ENCODE measurements around the gene NFE2L2. TPM values are rescaled to one million over a fixed set of nuclear protein-coding genes. Genes with fewer than 3 reads are reported as not detected.
"Not testable (repeated sequence)": the region's sequence is repeated elsewhere in the genome, so short reads cannot be mapped to it uniquely, and the experiment has no call there.

NFE2L2 gene
- total RNA-seq, 1 donor from 2014 or later: 100 TPM

- Mint-ChIP-seq H3K9me3 (ENCODE audit: unreplicated experiment) (no peaks in the 10 kb centered on the region), H3K4me3 (ENCODE audit: unreplicated experiment) (no peak overlapping the region), H3K27me3 (ENCODE audit: unreplicated experiment) (no peaks in the 10 kb centered on the region)
Observed at GRCh38 chr2:177192788-177193187, 71.7 kb downstream of the NFE2L2 start.

GRCh38 chr2:177190941-177191340, 73.6 kb downstream of the NFE2L2 start:
- peaks cover 9% of the 10 kb centered on the region for H3K4me1 Mint-ChIP-seq (ENCODE audit: unreplicated experiment)
- no peaks in the 10 kb centered on the region for H3K9me3 Mint-ChIP-seq (ENCODE audit: unreplicated experiment)
- no peak overlapping the region for H3K27ac Mint-ChIP-seq (ENCODE audit: unreplicated experiment)
- TF ChIP-seq CTCF (IDR thresholded peaks at IDR 0.05): no peak
- H3K27me3 Mint-ChIP-seq (ENCODE audit: unreplicated experiment): no peaks in the 10 kb centered on the region
- no peak for DNase-seq (ENCODE audit: extremely low spot score, unreplicated experiment)
- no peaks in the 10 kb centered on the region for H3K36me3 Mint-ChIP-seq (ENCODE audit: unreplicated experiment)
- H3K4me3 Mint-ChIP-seq (ENCODE audit: unreplicated experiment): no peak overlapping the region

More at GRCh38 chr2:177192788-177193187, 71.7 kb downstream of the NFE2L2 start:
- peaks cover 3% of the 10 kb centered on the region for H3K4me1 Mint-ChIP-seq (ENCODE audit: unreplicated experiment)
- H3K27ac Mint-ChIP-seq (ENCODE audit: unreplicated experiment): no peak overlapping the region
- no peak for TF ChIP-seq CTCF (IDR thresholded peaks at IDR 0.05)
- DNase-seq (ENCODE audit: extremely low spot score, unreplicated experiment): no peak
- no peaks in the 10 kb centered on the region for H3K36me3 Mint-ChIP-seq (ENCODE audit: unreplicated experiment)

- Mint-ChIP-seq H3K9me3 (ENCODE audit: unreplicated experiment) (no peaks in the 10 kb centered on the region), H3K36me3 (ENCODE audit: unreplicated experiment) (no peaks in the 10 kb centered on the region), H3K4me1 (ENCODE audit: unreplicated experiment) (peaks cover 9% of the 10 kb centered on the region), H3K27me3 (ENCODE audit: unreplicated experiment) (no peaks in the 10 kb centered on the region), H3K4me3 (ENCODE audit: unreplicated experiment) (no peak overlapping the region), H3K27ac (ENCODE audit: unreplicated experiment) (no peak overlapping the region)
- no peak for TF ChIP-seq CTCF (IDR thresholded peaks at IDR 0.05)
- DNase-seq (ENCODE audit: extremely low spot score, unreplicated experiment): no peak
Observed at GRCh38 chr2:177188482-177189469, 75.8 kb downstream of the NFE2L2 start.

- TF ChIP-seq CTCF (IDR thresholded peaks at IDR 0.05): no peak
- Mint-ChIP-seq H3K27me3 (ENCODE audit: unreplicated experiment) (peaks cover 6% of the 10 kb centered on the region), H3K27ac (ENCODE audit: unreplicated experiment) (peak overlapping the region; percentile 28), H3K36me3 (ENCODE audit: unreplicated experiment) (no peaks in the 10 kb centered on the region), H3K4me1 (ENCODE audit: unreplicated experiment) (peaks cover 9% of the 10 kb centered on the region), H3K4me3 (ENCODE audit: unreplicated experiment) (no peak overlapping the region), H3K9me3 (ENCODE audit: unreplicated experiment) (no peaks in the 10 kb centered on the region)
- DNase-seq (ENCODE audit: extremely low spot score, unreplicated experiment): no peak
Observed at GRCh38 chr2:177187631-177188312, 76.8 kb downstream of the NFE2L2 start.

GRCh38 chr2:177186038-177186437, 78.5 kb downstream of the NFE2L2 start:
- DNase-seq (ENCODE audit: extremely low spot score, unreplicated experiment); H3K4me1 Mint-ChIP-seq (ENCODE audit: unreplicated experiment); H3K4me3 Mint-ChIP-seq (ENCODE audit: unreplicated experiment); H3K27ac Mint-ChIP-seq (ENCODE audit: unreplicated experiment); H3K27me3 Mint-ChIP-seq (ENCODE audit: unreplicated experiment); H3K36me3 Mint-ChIP-seq (ENCODE audit: unreplicated experiment); H3K9me3 Mint-ChIP-seq (ENCODE audit: unreplicated experiment): not testable (repeated sequence)
